Small intestine (tissue), 7 donors: ENCODE measurements around the gene TBCEL. TPM values are rescaled to one million over a fixed set of nuclear protein-coding genes. Genes with fewer than 3 reads are reported as not detected.

Source experiments
- DNase-seq, 2 donors: peaks; one replicate each; pipeline versions ENCODE4 v3.0.0 to v3.0.0-alpha.2; 2013
- FAIRE-seq: peaks from 2 replicates; lab custom pipeline; 2012; peaks lifted over from hg19 to GRCh38; lab: Jason Lieb, UNC
- H3K27ac ChIP-seq, 3 donors: one replicate each; pipeline ENCODE4 v1.5.1; 2013; ENCODE audit warnings: low read length in 2 of 3, mild to moderate bottlenecking in 2 of 3, control low read depth in 1 of 3, inconsistent platforms in 1 of 3, low read depth in 1 of 3, moderate library complexity in 1 of 3
- H3K27me3 ChIP-seq, 3 donors: one replicate each; pipeline ENCODE4 v1.6.1; 2013; ENCODE audit warnings: low read length in 3 of 3, inconsistent platforms in 1 of 3; ENCODE audit not compliant: control insufficient read depth in 3 of 3, insufficient read depth in 3 of 3
- H3K36me3 ChIP-seq, 3 donors: one replicate each; pipeline ENCODE4 v1.6.1; 2013; ENCODE audit warnings: low read length in 3 of 3, inconsistent platforms in 1 of 3, low read depth in 1 of 3, mild to moderate bottlenecking in 1 of 3, moderate library complexity in 1 of 3; ENCODE audit not compliant: control insufficient read depth in 3 of 3, insufficient read depth in 2 of 3
- H3K4me1 ChIP-seq, 3 donors: one replicate each; pipeline ENCODE4 v1.6.1; 2013; ENCODE audit warnings: low read length in 2 of 3, inconsistent platforms in 1 of 3, low read depth in 1 of 3, mild to moderate bottlenecking in 1 of 3, moderate library complexity in 1 of 3; ENCODE audit not compliant: control insufficient read depth in 3 of 3, insufficient read depth in 2 of 3
- H3K4me3 ChIP-seq, 3 donors: one replicate each; pipeline ENCODE4 v1.5.1; 2013; ENCODE audit warnings: low read length in 3 of 3, control low read depth in 1 of 3, inconsistent platforms in 1 of 3, low read depth in 1 of 3, mild to moderate bottlenecking in 1 of 3, moderate library complexity in 1 of 3
- H3K9me3 ChIP-seq, 2 donors: one replicate each; pipeline ENCODE4 v1.6.1; 2013; ENCODE audit warnings: low read depth in 1 of 2, low read length in 1 of 2; ENCODE audit not compliant: control insufficient read depth in 2 of 2, insufficient read depth in 1 of 2
- WGBS, 3 donors: extraction: QIAGEN DNeasy Blood & Tissue Kit; methylation state at CpG; one replicate each; pipeline ENCODE4 v1.1.7; 2013; 5-methylcytosine and 5-hydroxymethylcytosine counted together
- polyA plus RNA-seq, 4 donors: library from polyadenylated mRNA; stranded (reverse) in 3 of 4; unstranded in 1 of 4; fragments of 200-250 nt in 3 of 4; fragments of 120-200 nt in 1 of 4; gene quantifications; one replicate each; pipeline versions ENCODE4 v1.2.1 to v1.2.3, GENCODE V29; 2013
- donor health status: healthy with polysubstance abuse.
- donor health status: control.
- donor health status: control.
- donor health status: Bipolar disorder and iron deficiency.
- donor health status: healthy.

TBCEL gene
- polyA plus RNA-seq, 4 donors, result 3.1 to 24.0 (median 4.0) TPM

DNA sequence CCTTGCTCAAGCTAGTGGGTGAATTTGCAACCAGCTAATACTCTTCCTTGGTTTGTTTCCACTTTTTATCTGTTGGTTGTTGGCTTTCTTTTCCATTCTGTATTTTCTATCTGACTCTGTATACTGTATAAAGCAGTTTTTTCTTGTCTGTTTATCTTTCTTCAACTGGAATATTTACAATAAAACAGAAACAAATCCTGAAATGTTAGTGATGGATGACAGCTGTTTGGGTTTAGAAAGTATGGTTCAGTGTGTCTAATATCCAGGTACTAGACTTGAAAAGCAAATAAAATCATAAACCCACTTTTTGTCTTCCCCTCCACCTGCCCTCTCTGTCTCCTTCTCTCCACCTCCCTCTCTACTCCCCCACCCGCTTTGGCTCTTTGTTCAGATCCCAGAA lies 35.3 kb upstream of the TBCEL start:
- Histone ChIP-seq H3K27me3 (peaks cover 0 to 12% (median 2%) of the 10 kb centered on the region in 3 donors), H3K4me1 (peaks cover 0 to 13% (median 3%) of the 10 kb centered on the region in 3 donors), H3K4me3 (no peak overlapping the region), H3K36me3 (no peaks in the 10 kb centered on the region), H3K9me3 (no peaks in the 10 kb centered on the region), H3K27ac (no peak overlapping the region)
- no peak for DNase-seq
- WGBS, 3 donors, result 89 to 95% (median 93%) methylated on average over 1 of the region's 1 CpG
- FAIRE-seq, result no peak

DNA sequence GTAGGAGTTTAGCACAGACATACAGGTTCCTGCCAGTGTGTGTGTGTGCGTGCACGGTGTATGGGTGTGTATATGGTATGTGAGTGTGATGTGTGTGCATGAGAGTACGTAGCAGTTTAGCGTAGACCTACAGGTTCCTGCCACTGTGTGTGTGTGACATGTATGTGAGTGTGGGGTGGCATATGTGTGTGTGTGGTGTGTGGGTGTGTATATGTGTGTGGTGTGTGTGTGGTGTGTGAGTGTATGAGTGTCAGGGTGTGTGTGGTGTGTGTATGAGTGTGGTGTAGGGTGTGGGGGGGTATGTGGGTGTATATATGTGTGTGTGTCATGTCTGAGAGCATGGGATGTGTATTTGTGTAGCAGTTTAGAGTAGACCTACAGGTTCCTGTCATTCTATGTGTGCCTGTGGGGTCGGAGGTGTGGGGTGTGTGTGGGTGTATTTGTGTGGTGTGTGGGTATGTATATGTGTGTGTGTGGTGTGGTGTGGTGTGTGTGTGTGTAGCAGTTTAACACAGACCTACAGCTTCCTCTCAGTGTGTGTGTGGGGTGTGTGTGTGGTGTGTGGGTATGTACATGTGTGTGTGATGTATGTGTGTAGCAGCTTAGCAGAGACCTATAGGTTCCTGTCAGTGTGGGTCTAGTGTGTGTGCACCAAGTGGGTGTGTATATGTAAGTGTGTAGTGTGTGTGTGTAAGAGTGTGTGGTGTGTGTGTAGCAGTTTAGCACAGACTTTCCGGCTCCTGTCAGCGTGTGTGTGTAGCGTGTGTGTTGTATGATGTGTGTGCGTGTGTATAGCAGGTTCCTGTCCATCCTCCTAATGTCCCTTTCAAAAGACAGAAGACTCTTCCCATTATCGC lies 31.8 kb upstream of the TBCEL start:
- no peaks in the 10 kb centered on the region for H3K4me1 ChIP-seq
- no peak for FAIRE-seq
- no peaks in the 10 kb centered on the region for H3K9me3 ChIP-seq
- 89 to 92% (median 91%) methylated on average over 10 of the region's 10 CpGs for WGBS, 3 donors
- no peaks in the 10 kb centered on the region for H3K36me3 ChIP-seq
- H3K27ac ChIP-seq, result no peak overlapping the region
- DNase-seq, result no peak
- H3K4me3 ChIP-seq, result no peak overlapping the region
- peaks cover 0 to 14% (median 2%) of the 10 kb centered on the region in 3 donors for H3K27me3 ChIP-seq

DNA sequence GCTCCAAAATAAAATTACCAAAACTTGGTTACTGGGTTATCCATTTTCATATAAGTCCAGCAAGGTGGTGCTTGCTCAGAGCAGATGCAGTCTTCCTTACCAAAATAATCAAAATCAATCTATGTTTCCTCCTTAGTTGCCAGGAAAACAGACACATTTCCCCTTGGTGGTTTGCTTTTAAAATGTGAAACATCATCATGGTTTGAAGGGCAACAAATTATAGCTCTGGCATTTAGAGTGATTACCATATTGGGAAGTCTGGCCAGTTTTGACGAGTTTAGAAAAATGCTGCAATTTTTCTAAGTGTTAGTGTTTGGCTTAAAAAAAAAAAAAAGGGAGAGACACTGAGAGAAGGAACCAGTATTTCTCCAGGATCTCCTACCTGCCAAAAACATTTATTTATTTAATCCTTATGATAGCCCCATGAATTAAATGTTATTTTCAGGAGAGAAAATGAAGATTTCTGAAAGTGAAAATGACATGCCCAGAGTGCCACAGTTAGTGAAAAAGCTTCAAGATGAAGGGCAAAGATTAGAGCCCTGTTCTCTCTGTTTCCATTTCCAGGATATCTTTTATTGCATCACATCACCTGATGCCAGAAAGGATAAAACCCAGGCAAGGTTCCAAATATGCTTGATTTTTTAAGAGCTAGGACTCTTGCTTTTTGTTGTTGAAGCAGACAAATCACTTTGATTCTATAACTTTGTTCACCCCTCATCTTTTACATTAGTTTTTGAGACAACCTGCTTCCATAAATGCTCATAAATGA lies 29.6 kb upstream of the TBCEL start:
- 36 to 52% (median 50%) methylated on average over 1 of the region's 1 CpG for WGBS, 3 donors

DNA sequence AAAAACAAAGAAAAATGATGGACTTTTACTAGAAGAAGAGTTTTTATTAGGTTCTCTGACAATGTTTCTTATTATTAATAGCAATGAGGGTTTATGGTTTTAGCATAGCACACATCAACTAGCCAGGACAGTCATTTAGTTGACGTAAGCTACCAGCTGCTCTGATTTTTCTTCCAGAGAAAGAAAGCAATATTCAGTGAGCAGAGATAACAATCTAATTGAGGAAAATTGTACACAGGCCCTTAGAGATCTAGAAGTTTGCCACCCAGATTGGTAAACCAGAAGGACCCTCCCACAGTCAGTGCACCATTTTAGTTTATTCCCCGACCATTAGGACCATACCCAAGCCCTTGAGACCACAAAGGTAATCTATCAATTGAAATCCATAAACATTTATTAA lies 28.7 kb upstream of the TBCEL start:
- H3K9me3 ChIP-seq, result no peaks in the 10 kb centered on the region
- no peaks in the 10 kb centered on the region for H3K4me1 ChIP-seq
- no peaks in the 10 kb centered on the region for H3K36me3 ChIP-seq
- no peak overlapping the region for H3K4me3 ChIP-seq
- FAIRE-seq, result no peak
- H3K27me3 ChIP-seq, result peaks cover 0 to 19% (median 2%) of the 10 kb centered on the region in 3 donors
- no peak overlapping the region for H3K27ac ChIP-seq
- DNase-seq, result no peak
- 82 to 91% (median 83%) methylated on average over 2 of the region's 2 CpGs for WGBS, 3 donors

More for the DNA sequence above, 29.6 kb upstream of the TBCEL start:
- Histone ChIP-seq H3K4me3 (no peak overlapping the region), H3K36me3 (no peaks in the 10 kb centered on the region), H3K27ac (no peak overlapping the region), H3K4me1 (no peaks in the 10 kb centered on the region), H3K27me3 (peaks cover 0 to 19% (median 2%) of the 10 kb centered on the region in 3 donors), H3K9me3 (no peaks in the 10 kb centered on the region)
- no peak for DNase-seq
- no peak for FAIRE-seq

DNA sequence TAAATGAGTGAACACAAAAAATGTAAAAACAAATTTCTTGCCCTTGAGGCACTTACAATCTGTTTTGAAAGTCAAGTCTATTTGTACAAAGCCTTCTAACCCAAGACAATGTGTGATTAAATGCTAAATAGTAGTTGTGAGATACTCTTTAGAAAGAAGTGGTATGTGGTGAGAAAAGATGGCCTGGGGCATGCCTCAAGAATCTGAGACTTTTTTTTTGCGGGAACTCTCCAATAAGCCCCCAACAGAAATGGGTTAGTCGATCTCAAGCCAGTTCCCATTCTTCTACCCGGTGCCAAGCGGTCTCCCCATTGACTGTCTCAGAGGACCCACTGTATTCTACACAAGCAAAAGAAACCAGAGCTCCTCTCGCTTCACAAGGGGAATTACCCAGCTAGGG lies 26.9 kb upstream of the TBCEL start:
- no peaks in the 10 kb centered on the region for H3K36me3 ChIP-seq
- FAIRE-seq (no peak), DNase-seq (no peak)
- H3K4me3 ChIP-seq, result no peak overlapping the region
- 88 to 94% (median 91%) methylated on average over 5 of the region's 5 CpGs for WGBS, 3 donors
- H3K9me3 ChIP-seq, result no peaks in the 10 kb centered on the region
- H3K27me3 ChIP-seq, result peaks cover 0 to 13% (median 2%) of the 10 kb centered on the region in 3 donors
- H3K27ac ChIP-seq, result no peak overlapping the region
- no peaks in the 10 kb centered on the region for H3K4me1 ChIP-seq

DNA sequence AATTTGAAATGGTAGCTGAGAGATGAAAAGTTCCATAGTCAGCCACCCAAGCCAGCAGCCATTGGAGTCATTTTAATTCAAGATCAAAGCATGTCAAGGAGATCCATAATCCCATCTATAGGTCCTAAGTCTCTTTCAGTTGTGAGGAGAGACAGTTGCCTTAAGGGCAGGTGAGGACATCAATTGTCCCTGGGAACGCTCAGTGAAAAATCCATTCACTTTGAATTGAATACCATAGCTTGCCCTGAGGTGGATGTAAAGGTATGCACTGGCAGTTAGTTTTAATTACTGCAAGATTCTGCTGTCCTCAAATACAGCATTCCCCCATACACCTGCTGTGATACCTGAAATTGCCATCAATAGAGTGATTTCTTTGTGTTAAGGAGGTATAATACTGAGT lies 25.3 kb upstream of the TBCEL start:
- Histone ChIP-seq H3K27me3 (peaks cover 0 to 11% (median 0%) of the 10 kb centered on the region in 3 donors), H3K9me3 (no peaks in the 10 kb centered on the region), H3K4me1 (no peaks in the 10 kb centered on the region), H3K36me3 (no peaks in the 10 kb centered on the region), H3K4me3 (no peak overlapping the region), H3K27ac (no peak overlapping the region)
- DNase-seq (no peak), FAIRE-seq (no peak)
- 88 to 95% (median 90%) methylated on average over 1 of the region's 1 CpG for WGBS, 3 donors

DNA sequence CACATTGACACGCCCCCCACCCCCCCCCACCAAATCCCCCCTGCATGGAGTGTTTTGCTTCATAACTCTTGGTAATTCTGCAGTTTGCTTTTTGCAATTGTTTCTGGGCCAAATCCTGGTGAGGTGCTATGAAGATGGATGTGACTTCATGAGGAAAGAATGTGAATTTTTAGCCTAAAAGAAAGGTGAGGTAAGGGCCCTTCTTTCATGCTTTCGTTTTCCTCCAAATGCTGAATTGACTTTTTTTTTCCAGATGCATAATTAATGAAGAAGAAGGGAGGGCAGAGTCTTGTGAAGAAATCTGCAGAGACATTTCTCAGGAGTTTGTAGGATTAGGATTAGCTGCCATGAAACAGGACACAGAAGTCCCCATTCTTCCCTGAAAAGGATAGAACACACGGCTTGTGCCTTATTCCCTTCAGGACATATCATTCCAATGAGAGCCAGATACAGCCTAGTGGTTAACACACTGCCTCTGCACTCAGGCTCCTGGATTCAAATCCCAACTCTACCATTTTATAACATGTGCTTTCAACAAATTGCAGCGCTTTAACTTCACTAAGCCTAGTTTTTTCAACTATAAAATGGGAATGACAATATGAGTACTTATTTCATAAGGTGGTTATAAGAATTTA lies 19.6 kb upstream of the TBCEL start:
- Histone ChIP-seq H3K36me3 (no peaks in the 10 kb centered on the region), H3K27ac (no peak overlapping the region), H3K4me3 (no peak overlapping the region), H3K4me1 (no peaks in the 10 kb centered on the region), H3K9me3 (peaks cover 0 to 2% of the 10 kb centered on the region in 2 donors), H3K27me3 (no peaks in the 10 kb centered on the region)
- DNase-seq (no peak), FAIRE-seq (no peak)
- WGBS, 3 donors, result 56 to 60% (median 57%) methylated on average over 4 of the region's 4 CpGs

DNA sequence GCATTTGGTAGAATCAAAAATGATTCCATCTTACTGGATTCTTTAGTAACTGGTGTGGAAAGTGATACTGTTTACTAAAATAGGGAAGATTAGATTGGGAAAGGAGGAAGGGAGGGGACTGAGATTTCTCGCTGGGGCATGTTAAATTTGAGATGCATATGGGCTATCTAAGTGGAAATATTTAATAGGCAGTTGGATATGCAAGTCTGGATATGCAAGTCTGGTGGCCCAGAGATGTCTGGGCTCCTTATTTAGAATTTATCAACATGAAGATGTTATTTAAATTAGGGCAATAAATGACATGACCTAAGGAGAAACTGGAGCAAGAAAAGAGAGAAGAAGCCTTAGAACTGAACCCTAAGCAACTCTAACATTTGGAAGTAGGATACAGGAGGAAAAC lies 17.0 kb upstream of the TBCEL start:
- Histone ChIP-seq H3K4me1 (no peaks in the 10 kb centered on the region), H3K27ac (no peak overlapping the region), H3K4me3 (no peak overlapping the region), H3K9me3 (peaks cover 0 to 2% of the 10 kb centered on the region in 2 donors), H3K36me3 (no peaks in the 10 kb centered on the region), H3K27me3 (no peaks in the 10 kb centered on the region)
- FAIRE-seq, result no peak
- 69 to 84% (median 80%) methylated on average over 1 of the region's 1 CpG for WGBS, 3 donors
- no peak for DNase-seq
